Erythroblast (primary cell): ENCODE measurements around the gene ETS1.

ENCODE experiments used
- GATA1 ChIP-seq: IDR thresholded peaks from 2 replicates; pipeline ENCODE4 v1.6.1; 2011; ENCODE audit warnings: low read depth, mild to moderate bottlenecking, control low read depth, low read length, moderate library complexity
- POLR2A ChIP-seq: IDR thresholded peaks from 2 replicates; pipeline ENCODE4 v1.6.1; 2011; ENCODE audit warnings: mild to moderate bottlenecking, low read length

DNA sequence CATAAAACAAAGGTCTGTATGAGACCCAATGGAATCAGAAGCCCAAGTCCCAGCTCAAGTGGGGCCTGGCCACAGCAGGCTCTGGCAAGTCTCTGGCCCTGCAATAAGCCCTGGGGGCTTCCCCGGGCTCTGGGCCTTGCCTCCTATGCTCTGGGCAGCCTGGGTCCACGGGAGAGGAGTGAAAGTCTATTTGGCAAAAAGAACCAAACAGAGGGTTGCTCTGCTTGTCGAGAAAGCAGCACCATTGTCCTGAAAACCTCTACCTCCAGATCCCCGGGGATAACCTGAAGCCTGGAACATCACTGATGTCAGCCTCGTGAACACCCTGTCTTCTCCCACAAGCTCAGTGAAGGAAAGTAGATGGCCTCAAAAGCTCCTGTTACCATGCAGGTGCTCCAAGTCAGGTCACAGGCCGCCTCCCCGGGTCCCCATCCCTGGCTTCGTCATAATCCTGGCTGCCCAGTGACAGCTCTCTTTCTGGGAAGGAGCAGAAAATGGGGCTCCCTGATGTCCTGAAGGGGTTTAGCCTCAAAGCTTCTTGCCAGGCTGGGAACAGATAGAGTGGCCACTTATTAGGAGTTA lies 46.1 kb upstream of the ETS1 start:
- no peak for TF ChIP-seq POLR2A
- TF ChIP-seq GATA1 = no peak
